H1 (cell line): ENCODE measurements around the gene NCEH1. TPM values are rescaled to one million over a fixed set of nuclear protein-coding genes. Genes with fewer than 3 reads are reported as not detected.

ENCODE experiments used
- CHD2 ChIP-seq: IDR thresholded peaks from 2 replicates; pipeline ENCODE4 v1.6.1; 2012; ENCODE audit warnings: low read length, improper control_type of control experiment
- KDM1A ChIP-seq: fragments of 200-600, 300-600 bp; sonication (generic); IDR thresholded peaks from 2 replicates; pipeline ENCODE4 v1.7.1; 2016; ENCODE audit warnings: mild to moderate bottlenecking, low read length, borderline replicate concordance
- SRF ChIP-seq: IDR thresholded peaks from 2 replicates; pipeline ENCODE4 v1.6.1; 2011; ENCODE audit warnings: mild to moderate bottlenecking, low read depth, low read length, moderate library complexity
- polyA plus RNA-seq, 7 experiments: library from polyadenylated mRNA; depleted of rRNA in 3 of 7; stranded (reverse) in 5 of 7; unstranded in 2 of 7; fragments of >200 nt in 5 of 7; fragments of 200-250 nt in 2 of 7; gene quantifications; 1 replicate in 5 of 7; 2 replicates in 1 of 7; 4 replicates in 1 of 7; pipeline versions ENCODE4 v1.2.1 to v1.2.3, GENCODE V29; 2011 to 2013; ENCODE audit warnings: missing spikeins in 2 of 7, mixed read lengths in 2 of 7
- total RNA-seq: library from RNA; stranded (reverse); fragmentation: NEBNext Ultra II Directional; extraction: Animal tissue kit (Norgen Biotek cat#: 25700); gene quantifications from 2 replicates; pipeline ENCODE4 v1.2.1, GENCODE V29; 2021

Gene NCEH1
- total and polyA plus RNA-seq, 2 of the 8 experiments (the other 6 are each of a cell fraction or from before 2014, with no cell fraction given) = 2.2 to 6.4 TPM

GRCh38 chr3:172707030-172707429 lies 3.8 kb downstream of the NCEH1 start (continued):
- TF ChIP-seq CHD2 = no peak
- TF ChIP-seq KDM1A = no peak
- TF ChIP-seq SRF = no peak
